Measurements from ENCODE around the gene KCND2. TPM values are rescaled to one million over a fixed set of nuclear protein-coding genes. Genes with fewer than 3 reads are reported as not detected.
"Not testable (repeated sequence)": the region's sequence is repeated elsewhere in the genome, so short reads cannot be mapped to it uniquely, and the experiment has no call there.

The KCND2 gene
- total and polyA plus RNA-seq, 11 donors = 0.04 to 0.41 (median 0.16) TPM; not detected in 4

DNA sequence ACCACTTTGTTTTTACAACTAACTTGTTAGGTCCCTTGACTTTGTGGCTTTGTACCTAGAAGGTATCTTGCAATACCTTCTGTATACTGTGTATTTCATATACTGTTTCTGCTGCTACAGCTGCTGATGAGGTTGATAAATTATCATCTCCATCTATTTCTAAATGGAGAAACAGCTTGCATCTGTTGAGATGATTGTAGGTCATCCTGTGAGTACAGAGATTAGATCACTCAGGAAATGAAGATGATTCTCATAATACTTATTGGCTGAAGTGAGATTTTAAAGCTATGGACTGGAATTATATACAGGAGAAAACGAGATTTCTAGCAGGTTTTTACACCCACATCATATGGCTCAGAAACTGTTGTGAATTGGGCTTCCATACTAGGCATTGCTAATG, 280.5 kb downstream of the KCND2 start:
- intact Hi-C loops (cut with DNase I) = loop anchor here in 6 of 10 donors (10.0 kb wide), 3 partner anchors 619 to 1289 kb away; no protein-coding TSS in a partner anchor
- WGBS, 4 donors = 0 to 25% (median 9%) methylated on average over 1 of the region's 1 CpG
- no peaks in the 10 kb centered on the region for H3K9me3 ChIP-seq
- H3K4me1 ChIP-seq = no peaks in the 10 kb centered on the region
- no peaks in the 10 kb centered on the region for H3K36me3 ChIP-seq
- TF ChIP-seq POLR2A (IDR thresholded peaks at IDR 0.05) = no peak
- TF ChIP-seq, protein P1, sequence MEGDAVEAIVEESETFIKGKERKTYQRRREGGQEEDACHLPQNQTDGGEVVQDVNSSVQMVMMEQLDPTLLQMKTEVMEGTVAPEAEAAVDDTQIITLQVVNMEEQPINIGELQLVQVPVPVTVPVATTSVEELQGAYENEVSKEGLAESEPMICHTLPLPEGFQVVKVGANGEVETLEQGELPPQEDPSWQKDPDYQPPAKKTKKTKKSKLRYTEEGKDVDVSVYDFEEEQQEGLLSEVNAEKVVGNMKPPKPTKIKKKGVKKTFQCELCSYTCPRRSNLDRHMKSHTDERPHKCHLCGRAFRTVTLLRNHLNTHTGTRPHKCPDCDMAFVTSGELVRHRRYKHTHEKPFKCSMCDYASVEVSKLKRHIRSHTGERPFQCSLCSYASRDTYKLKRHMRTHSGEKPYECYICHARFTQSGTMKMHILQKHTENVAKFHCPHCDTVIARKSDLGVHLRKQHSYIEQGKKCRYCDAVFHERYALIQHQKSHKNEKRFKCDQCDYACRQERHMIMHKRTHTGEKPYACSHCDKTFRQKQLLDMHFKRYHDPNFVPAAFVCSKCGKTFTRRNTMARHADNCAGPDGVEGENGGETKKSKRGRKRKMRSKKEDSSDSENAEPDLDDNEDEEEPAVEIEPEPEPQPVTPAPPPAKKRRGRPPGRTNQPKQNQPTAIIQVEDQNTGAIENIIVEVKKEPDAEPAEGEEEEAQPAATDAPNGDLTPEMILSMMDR (IDR thresholded peaks at IDR 0.05) = no peak
- H3K27me3 ChIP-seq = peaks cover 0 to 14% (median 0%) of the 10 kb centered on the region in 9 donors
- H3K4me3 ChIP-seq = no peak overlapping the region
- DNase-seq (no peak), ATAC-seq (no peak)
- H3K27ac ChIP-seq = no peak overlapping the region

DNA sequence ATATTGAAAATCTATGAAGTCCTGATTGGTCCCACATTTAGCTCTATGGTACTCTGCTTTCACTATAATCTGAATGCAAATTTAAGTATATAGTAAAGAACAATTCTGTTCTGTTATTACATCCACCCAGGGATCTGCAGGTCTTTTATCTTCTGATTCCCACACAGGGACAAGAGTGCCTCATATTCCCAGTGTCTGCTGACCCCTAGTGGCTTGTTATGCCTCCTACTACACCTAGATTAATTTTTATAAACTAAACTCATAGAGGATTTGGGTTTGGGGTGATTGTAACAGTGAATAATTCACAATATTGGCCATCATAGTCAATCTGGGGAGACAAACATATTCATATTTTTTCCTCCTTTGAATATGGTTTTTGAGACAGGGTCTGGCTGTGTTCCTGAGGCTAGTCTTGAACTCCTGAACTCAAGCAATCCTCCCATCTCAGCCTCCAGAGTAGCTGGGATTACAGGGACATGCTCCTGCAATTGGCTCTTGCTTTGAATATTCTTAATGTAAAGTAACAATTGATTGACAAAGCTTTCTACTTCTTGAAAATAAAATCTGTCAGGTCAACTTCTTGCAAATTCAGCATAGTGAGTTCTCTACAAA, 282.1 kb downstream of the KCND2 start:
- no peaks in the 10 kb centered on the region for H3K9me3 ChIP-seq
- TF ChIP-seq POLR2A (IDR thresholded peaks at IDR 0.05) = no peak
- TF ChIP-seq, protein P1 (IDR thresholded peaks at IDR 0.05) = peak in 11 of 12 donors; percentile 28 to 66 (median 49)
- no peaks in the 10 kb centered on the region for H3K36me3 ChIP-seq
- no peak overlapping the region for H3K27ac ChIP-seq
- DNase-seq (peak in 2 of 5 donors; percentile 11 to 23), ATAC-seq (peak in 1 of 4 donors; percentile 49)
- H3K4me1 ChIP-seq = no peaks in the 10 kb centered on the region
- peaks cover 0 to 14% (median 0%) of the 10 kb centered on the region in 9 donors for H3K27me3 ChIP-seq
- H3K4me3 ChIP-seq = no peak overlapping the region
- intact Hi-C loops (cut with DNase I) = loop anchor here in 6 of 10 donors (10.0 kb wide), 3 partner anchors 620 to 1290 kb away; no protein-coding TSS in a partner anchor

DNA sequence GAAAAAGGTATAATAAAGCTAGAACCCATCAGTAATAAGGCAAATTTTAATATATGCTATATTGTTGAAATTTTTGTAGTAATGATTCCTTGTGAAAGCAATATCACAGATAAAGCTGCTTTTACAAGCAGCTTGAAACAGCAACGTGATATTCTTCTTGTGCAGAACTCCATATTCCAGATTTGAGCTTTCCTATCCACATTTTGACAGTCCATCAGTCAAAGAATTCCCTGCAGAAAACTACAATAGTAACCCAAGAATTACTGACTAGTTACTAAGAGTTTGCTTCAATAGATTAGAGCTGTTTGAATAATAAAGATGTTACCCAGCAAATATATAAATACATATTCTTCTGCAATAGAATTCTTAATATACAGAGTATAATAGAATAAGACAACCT, 291.2 kb downstream of the KCND2 start:
- intact Hi-C loops (cut with DNase I) = loop anchor here in 1 of 10 donors (10.0 kb wide), 1 partner anchor 1289 kb away; no protein-coding TSS in a partner anchor
- Histone ChIP-seq H3K9me3 (no peaks in the 10 kb centered on the region), H3K27ac (no peak overlapping the region), H3K36me3 (no peaks in the 10 kb centered on the region), H3K4me1 (no peaks in the 10 kb centered on the region), H3K27me3 (peaks cover 0 to 3% (median 0%) of the 10 kb centered on the region in 9 donors), H3K4me3 (no peak overlapping the region)
- TF ChIP-seq POLR2A (IDR thresholded peaks at IDR 0.05) = no peak
- TF ChIP-seq, protein P1 (IDR thresholded peaks at IDR 0.05) = no peak
- ATAC-seq (no peak), DNase-seq (no peak)
- 28 to 63% (median 55%) methylated on average over 1 of the region's 1 CpG for WGBS, 4 donors

DNA sequence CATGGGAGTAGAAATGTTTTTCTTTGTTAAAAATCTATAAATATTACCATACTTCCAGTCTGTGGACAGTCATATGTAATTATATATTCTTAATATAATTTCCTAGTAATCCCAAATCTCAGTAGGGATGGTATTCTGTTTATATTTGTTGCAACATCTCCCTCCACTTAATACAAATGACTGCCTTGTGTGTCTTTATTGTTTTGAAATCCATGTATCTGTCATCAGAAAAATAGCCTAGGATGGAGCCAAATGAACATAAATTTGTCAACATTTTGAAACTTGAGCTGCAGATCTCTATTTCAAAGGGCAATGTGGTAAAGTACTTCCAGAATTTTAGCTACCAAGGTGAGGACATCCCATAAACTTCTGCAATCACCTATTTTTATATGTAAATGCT, 294.2 kb downstream of the KCND2 start:
- Histone ChIP-seq H3K9me3 (no peaks in the 10 kb centered on the region), H3K36me3 (no peaks in the 10 kb centered on the region), H3K4me1 (no peaks in the 10 kb centered on the region), H3K27ac (no peak overlapping the region), H3K27me3 (peaks cover 0 to 3% (median 0%) of the 10 kb centered on the region in 9 donors), H3K4me3 (no peak overlapping the region)
- ATAC-seq = no peak
- DNase-seq = no peak
- intact Hi-C loops (cut with DNase I) = loop anchor here in 1 of 10 donors (10.0 kb wide), 1 partner anchor 1292 kb away; no protein-coding TSS in a partner anchor
- TF ChIP-seq, protein P1 (IDR thresholded peaks at IDR 0.05) = no peak
- TF ChIP-seq POLR2A (IDR thresholded peaks at IDR 0.05) = no peak

DNA sequence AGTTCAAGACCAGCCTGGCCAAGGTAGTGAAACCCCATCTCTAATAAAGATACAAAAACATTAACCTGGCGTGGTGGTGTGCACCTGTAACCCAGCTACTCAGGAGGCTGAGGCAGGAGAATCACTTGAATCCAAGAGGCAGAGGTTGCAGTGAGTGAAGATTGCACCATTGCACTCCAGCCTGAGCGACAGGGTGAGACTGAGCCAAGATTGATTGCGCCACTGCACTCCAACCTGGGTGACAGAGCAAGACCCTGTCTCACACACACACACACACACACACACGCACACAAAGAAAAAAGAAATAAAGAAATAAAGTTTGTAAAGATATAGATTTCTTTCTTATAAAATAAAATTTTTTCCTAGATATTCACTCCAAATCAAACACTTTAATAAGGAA, 305.7 kb downstream of the KCND2 start:
- DNase-seq; H3K4me1 ChIP-seq; intact Hi-C loops (cut with DNase I); H3K27ac ChIP-seq; H3K9me3 ChIP-seq; H3K27me3 ChIP-seq; H3K36me3 ChIP-seq; ATAC-seq; H3K4me3 ChIP-seq: not testable (repeated sequence)
- WGBS, 4 donors = 85 to 93% (median 91%) methylated on average over 4 of the region's 4 CpGs
